HepG2 (cell line): ENCODE results near the gene CLEC16A. TPM values are rescaled to one million over a fixed set of nuclear protein-coding genes. Genes with fewer than 3 reads are reported as not detected.

Experiments
- ATAC-seq: fragments of 200-7000 bp; cut with Tn5 transposase; 3 replicates; pipeline ENCODE4 v1.9.1; 2020; ENCODE audit warnings: mild to moderate bottlenecking, moderate library complexity
- BruUV-seq: library from RNA; stranded (reverse); fragments of 400-500 nt; replicated peaks from 2 replicates; lab custom pipeline; 2021; lab: Mats Ljungman, UMichigan
- CTCF ChIA-PET: fragments of 300-600 bp; formaldehyde crosslinking; extraction: SDS; loops from one replicate; lab custom pipeline; 2021; ENCODE audit warnings: low total read pairs, inconsistent platforms, low intra/inter-chr PET ratio; lab: Yijun Ruan, JAX
- POLR2A ChIA-PET: fragments of 350-600 bp; sonication (Branson Sonifier 250); formaldehyde crosslinking; loops from one replicate; lab custom pipeline; 2020; ENCODE audit warnings: antibody characterized with exemption, inconsistent platforms; lab: Yijun Ruan, JAX
- DNase-seq: peaks from one replicate; pipeline ENCODE4 v3.0.0-alpha.2; 2015; ENCODE audit warnings: low spot score
- FAIRE-seq: peaks from 3 replicates; lab custom pipeline; 2011; peaks lifted over from hg19 to GRCh38; lab: Jason Lieb, UNC
- H2AFZ ChIP-seq: one replicate; pipeline ENCODE4 v1.6.1; 2011; ENCODE audit warnings: low read length, inconsistent platforms
- H3K27ac ChIP-seq: fragments of 300-600 bp; 3 replicates; pipeline ENCODE4 v1.8.0; 2011; ENCODE audit warnings: mixed run types, mild to moderate bottlenecking, mixed read lengths, low read length, inconsistent platforms; ENCODE audit not compliant: insufficient read depth; ENCODE audit errors: extremely low read length
- H3K27me3 ChIP-seq, 2 experiments: fragments of 200-600 bp in 1 of 2; 2 replicates in 1 of 2; 3 replicates in 1 of 2; pipeline versions ENCODE4 v1.6.0 to v1.8.0; 2011; ENCODE audit warnings: low read length in 2 of 2, mild to moderate bottlenecking in 2 of 2, moderate library complexity in 2 of 2, inconsistent platforms in 1 of 2; ENCODE audit not compliant: insufficient read depth in 2 of 2, control insufficient read depth in 1 of 2
- H3K36me3 ChIP-seq, 2 experiments: fragments of 200-600 bp in 1 of 2; replicated peaks in 1 of 2; 2 replicates in 1 of 2; 3 replicates in 1 of 2; pipeline versions ENCODE4 v1.5.1 to v1.8.0; 2011; ENCODE audit warnings: low read length in 2 of 2, inconsistent platforms in 1 of 2; ENCODE audit not compliant: insufficient read depth in 2 of 2, control insufficient read depth in 1 of 2
- H3K4me1 ChIP-seq: 2 replicates; pipeline ENCODE4 v1.5.1; 2012; ENCODE audit warnings: low read length, inconsistent platforms; ENCODE audit not compliant: insufficient read depth
- H3K4me2 ChIP-seq: 2 replicates; pipeline ENCODE4 v1.6.0; 2011; ENCODE audit warnings: low read depth, low read length, inconsistent platforms
- H3K4me3 ChIP-seq, 3 experiments: fragments of 200-600 bp in 1 of 3; sonication (generic), shearing (Covaris generic) in 1 of 3; replicated peaks in 1 of 3; 2 replicates each; pipeline ENCODE4 v1.5.1; 2011 to 2016; ENCODE audit warnings: low read length in 3 of 3, inconsistent platforms in 2 of 3, low read depth in 2 of 3, mild to moderate bottlenecking in 2 of 3, control low read depth in 1 of 3, mixed read lengths in 1 of 3; ENCODE audit not compliant: insufficient read depth in 1 of 3
- H3K79me2 ChIP-seq: one replicate; pipeline ENCODE4 v1.6.1; 2011; ENCODE audit warnings: low read length, inconsistent platforms; ENCODE audit not compliant: insufficient read depth
- H3K9ac ChIP-seq: 2 replicates; pipeline ENCODE4 v1.6.0; 2011; ENCODE audit warnings: mild to moderate bottlenecking, low read depth, low read length, inconsistent platforms; ENCODE audit not compliant: insufficient read depth
- H3K9me3 ChIP-seq: 2 replicates; pipeline ENCODE4 v1.5.1; 2012; ENCODE audit warnings: mild to moderate bottlenecking, low read length
- H4K20me1 ChIP-seq: 2 replicates; pipeline ENCODE4 v1.6.0; 2011; ENCODE audit warnings: inconsistent platforms, mild to moderate bottlenecking, low read length, moderate library complexity; ENCODE audit not compliant: insufficient read depth
- BORCS8-MEF2B ChIP-seq: sonication (generic); formaldehyde crosslinking; IDR thresholded peaks from 2 replicates; pipeline ENCODE4 v1.8.0; 2022; ENCODE audit warnings: mild to moderate bottlenecking, missing genetic modification reagents
- BRCA1 ChIP-seq: sonication (generic); formaldehyde crosslinking; IDR thresholded peaks from 2 replicates; pipeline ENCODE4 v1.4.0; 2020; ENCODE audit warnings: missing genetic modification reagents
- EP300 ChIP-seq, 3 experiments: sonication (generic) in 1 of 3; formaldehyde crosslinking in 1 of 3; IDR thresholded peaks; 2 replicates each; pipeline versions ENCODE4 v1.5.1 to v1.6.1; 2011 to 2020; ENCODE audit warnings: low read depth in 2 of 3, low read length in 2 of 3, borderline replicate concordance in 1 of 3, improper control_type of control experiment in 1 of 3, mild to moderate bottlenecking in 1 of 3, missing genetic modification reagents in 1 of 3, moderate library complexity in 1 of 3
- FOXK2 ChIP-seq: fragments of 450-650 bp; IDR thresholded peaks from 2 replicates; pipeline ENCODE4 v1.6.1; 2016
- GTF3A ChIP-seq: sonication (generic); formaldehyde crosslinking; conservative IDR thresholded peaks from 2 replicates; pipeline ENCODE4 v1.4.0; 2020; ENCODE audit warnings: mild to moderate bottlenecking, missing genetic modification reagents
- HOXA5 ChIP-seq: sonication (generic); formaldehyde crosslinking; IDR thresholded peaks from 2 replicates; pipeline ENCODE4 v1.4.0; 2020; ENCODE audit warnings: missing genetic modification reagents
- MBNL3 ChIP-seq: fragments of 250-450 bp; sonication (Bioruptor Pico); conservative IDR thresholded peaks from 2 replicates; pipeline ENCODE4 v1.8.0; 2022; ENCODE audit warnings: mild to moderate bottlenecking, inconsistent platforms
- SMAD1 ChIP-seq: sonication (generic); formaldehyde crosslinking; IDR thresholded peaks from 2 replicates; pipeline ENCODE4 v1.4.0; 2020; ENCODE audit warnings: missing genetic modification reagents, low read depth, mild to moderate bottlenecking, borderline replicate concordance
- STAG1 ChIP-seq: sonication (generic); formaldehyde crosslinking; IDR thresholded peaks from 2 replicates; pipeline ENCODE4 v1.4.0; 2020; ENCODE audit warnings: missing genetic modification reagents
- ZFP1 ChIP-seq: IDR thresholded peaks from 2 replicates; pipeline ENCODE4 v1.6.1; 2016
- ZNF136 ChIP-seq: sonication (generic); formaldehyde crosslinking; IDR thresholded peaks from 2 replicates; pipeline ENCODE4 v1.8.1; 2022; ENCODE audit warnings: low read depth, mild to moderate bottlenecking, moderate library complexity, missing genetic modification reagents
- ZNF20 ChIP-seq: sonication (generic); formaldehyde crosslinking; IDR thresholded peaks from 2 replicates; pipeline ENCODE4 v1.4.0; 2020; ENCODE audit warnings: mild to moderate bottlenecking, moderate library complexity, missing genetic modification reagents
- ZNF761 ChIP-seq: sonication (generic); formaldehyde crosslinking; conservative IDR thresholded peaks from 2 replicates; pipeline ENCODE4 v1.4.0; 2020; ENCODE audit warnings: mild to moderate bottlenecking, missing genetic modification reagents
- WGBS: methylation state at CpG from one replicate; pipeline ENCODE4 v1.1.6; 2017; ENCODE audit warnings: low lambda C conversion rate; 5-methylcytosine and 5-hydroxymethylcytosine counted together
- in situ Hi-C: cut with HindIII; loops from 2 replicates; pipeline ENCODE4 v1.10.0; 2017; ENCODE audit warnings: low pct_unique_long_range_greater_than_20kb; ENCODE audit not compliant: extremely low pct_ligation_motif_present
- intact Hi-C: fragments of 100-400 bp; cut with micrococcal nuclease; formaldehyde crosslinking; loops from one replicate; pipeline ENCODE4 v1.10.0; 2022; ENCODE audit not compliant: unreplicated experiment
- polyA plus RNA-seq, 8 experiments: library from polyadenylated mRNA; depleted of rRNA in 3 of 8; stranded (reverse) in 7 of 8; unstranded in 1 of 8; fragments of >200 nt; fragmentation: Illumina TruSeq in 4 of 8; extraction: Trizol in 4 of 8; gene quantifications; 2 replicates each; pipeline versions ENCODE4 v1.2.1 to v1.2.3, GENCODE V29; 2011 to 2016; ENCODE audit warnings: low read depth in 4 of 8, missing spikeins in 1 of 8, mixed read lengths in 1 of 8; ENCODE audit not compliant: insufficient read depth in 1 of 8
- total RNA-seq, 5 experiments: library from RNA; depleted of rRNA; stranded (reverse); fragments of >200 nt; fragmentation: Illumina TruSeq; extraction: Trizol; gene quantifications; 2 replicates each; pipeline ENCODE4 v1.2.3, GENCODE V29; 2016; ENCODE audit warnings: low read depth in 1 of 5
- TF ChIP-seq, protein P1 (sequence below): fragments of 450-650 bp; IDR thresholded peaks from 2 replicates; pipeline ENCODE4 v1.6.1; 2016
- TF ChIP-seq, protein P2 (sequence below): sonication (generic); formaldehyde crosslinking; IDR thresholded peaks from 2 replicates; pipeline ENCODE4 v1.4.0; 2020; ENCODE audit warnings: missing genetic modification reagents, borderline replicate concordance

Gene CLEC16A
- total and polyA plus RNA-seq, 2 of the 13 experiments (the other 11 are each of a cell fraction or from before 2014, with no cell fraction given) = 8.5 to 10.3 TPM

DNA sequence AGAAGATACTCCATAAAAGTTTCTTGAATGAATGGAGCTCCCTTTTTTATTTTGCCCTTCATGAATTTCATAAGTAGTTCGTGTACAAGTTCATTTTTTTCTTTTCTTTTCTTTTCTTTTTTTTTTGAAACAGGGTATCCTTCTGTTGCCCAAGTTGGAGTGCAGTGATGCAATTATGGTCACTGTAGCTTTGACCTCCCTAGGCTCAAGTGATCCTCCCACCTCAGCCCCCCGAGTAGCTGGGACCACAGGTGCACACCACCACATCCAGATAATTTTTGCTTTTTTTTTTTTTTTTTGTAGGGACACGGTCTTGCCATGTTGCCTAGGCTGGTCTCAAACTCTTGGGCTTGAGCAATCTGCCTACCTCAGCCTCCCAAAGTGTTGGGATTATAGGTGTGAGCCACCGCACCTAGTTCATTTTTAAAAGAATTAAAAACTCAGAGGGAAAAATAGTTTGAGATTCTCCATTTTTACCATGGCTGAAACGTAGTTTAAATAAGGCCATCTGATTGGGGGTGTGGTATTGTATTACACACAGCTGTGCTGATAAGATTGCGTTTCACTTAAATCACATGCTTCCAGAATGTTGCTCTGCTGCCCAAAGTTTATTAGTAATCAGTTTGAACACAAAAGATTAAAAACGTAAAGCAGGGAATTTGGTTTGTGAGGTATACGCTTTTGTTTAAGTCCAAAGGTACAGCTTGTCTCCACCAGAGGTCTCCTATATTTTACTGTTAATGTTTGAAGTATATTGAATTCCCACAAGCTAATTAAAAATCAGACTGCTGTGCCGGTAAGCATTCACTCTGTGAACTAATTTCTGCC is 157.5 kb downstream of the CLEC16A start:
- Histone ChIP-seq H3K79me2 (no peaks in the 10 kb centered on the region), H3K9ac (no peak overlapping the region), H3K9me3 (no peaks in the 10 kb centered on the region), H3K4me3 (no peak overlapping the region), H3K27ac (no peak overlapping the region), H3K36me3 (no peaks in the 10 kb centered on the region), H4K20me1 (no peaks in the 10 kb centered on the region), H3K4me1 (peaks cover 37% of the 10 kb centered on the region), H2AFZ (no peak overlapping the region), H3K4me2 (peak overlapping the region; percentile 40; the same call in 1 of the 2 replicates), H3K27me3 (no peaks in the 10 kb centered on the region)
- CTCF ChIA-PET = no interaction called here
- intact Hi-C loops (loop anchor here (2.0 kb wide), 1 partner anchor 255 kb away; no protein-coding TSS in a partner anchor), in situ Hi-C loops (no loop called here)
- POLR2A ChIA-PET = interaction anchor here (2.1 kb wide), 1 partner anchor 153 kb away, joined by 10 read pairs; the partner anchor contains the start of gene SOCS1
- peak; percentile 46 for ATAC-seq
- WGBS = 35% methylated on average over 9 of the region's 9 CpGs
- FAIRE-seq = peak; percentile 70
- no TSS peak for BruUV-seq
- DNase-seq = peak; percentile 70
- no peak for TF ChIP-seq ZNF136 (CRISPR knock-in tag)
- TF ChIP-seq ZNF761 (CRISPR knock-in tag) = no peak
- no peak for TF ChIP-seq ZFP1 (CRISPR knock-in tag)
- no peak for TF ChIP-seq FOXK2
- TF ChIP-seq BORCS8-MEF2B = no peak
- TF ChIP-seq MBNL3 (CRISPR knock-in tag) = no peak
- TF ChIP-seq GTF3A (CRISPR knock-in tag) = no peak
- TF ChIP-seq, protein P1, sequence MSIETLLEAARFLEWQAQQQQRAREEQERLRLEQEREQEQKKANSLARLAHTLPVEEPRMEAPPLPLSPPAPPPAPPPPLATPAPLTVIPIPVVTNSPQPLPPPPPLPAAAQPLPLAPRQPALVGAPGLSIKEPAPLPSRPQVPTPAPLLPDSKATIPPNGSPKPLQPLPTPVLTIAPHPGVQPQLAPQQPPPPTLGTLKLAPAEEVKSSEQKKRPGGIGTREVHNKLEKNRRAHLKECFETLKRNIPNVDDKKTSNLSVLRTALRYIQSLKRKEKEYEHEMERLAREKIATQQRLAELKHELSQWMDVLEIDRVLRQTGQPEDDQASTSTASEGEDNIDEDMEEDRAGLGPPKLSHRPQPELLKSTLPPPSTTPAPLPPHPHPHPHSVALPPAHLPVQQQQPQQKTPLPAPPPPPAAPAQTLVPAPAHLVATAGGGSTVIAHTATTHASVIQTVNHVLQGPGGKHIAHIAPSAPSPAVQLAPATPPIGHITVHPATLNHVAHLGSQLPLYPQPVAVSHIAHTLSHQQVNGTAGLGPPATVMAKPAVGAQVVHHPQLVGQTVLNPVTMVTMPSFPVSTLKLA = no peak
- TF ChIP-seq, protein P2, sequence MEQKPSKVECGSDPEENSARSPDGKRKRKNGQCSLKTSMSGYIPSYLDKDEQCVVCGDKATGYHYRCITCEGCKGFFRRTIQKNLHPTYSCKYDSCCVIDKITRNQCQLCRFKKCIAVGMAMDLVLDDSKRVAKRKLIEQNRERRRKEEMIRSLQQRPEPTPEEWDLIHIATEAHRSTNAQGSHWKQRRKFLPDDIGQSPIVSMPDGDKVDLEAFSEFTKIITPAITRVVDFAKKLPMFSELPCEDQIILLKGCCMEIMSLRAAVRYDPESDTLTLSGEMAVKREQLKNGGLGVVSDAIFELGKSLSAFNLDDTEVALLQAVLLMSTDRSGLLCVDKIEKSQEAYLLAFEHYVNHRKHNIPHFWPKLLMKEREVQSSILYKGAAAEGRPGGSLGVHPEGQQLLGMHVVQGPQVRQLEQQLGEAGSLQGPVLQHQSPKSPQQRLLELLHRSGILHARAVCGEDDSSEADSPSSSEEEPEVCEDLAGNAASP (CRISPR knock-in tag) = peak; percentile 28; the same call in 1 of the 2 replicates
- no peak for TF ChIP-seq HOXA5
- TF ChIP-seq EP300 (IDR thresholded peaks at IDR 0.05; ENCODE audit: low read depth in 2 of 2, low read length in 2 of 2) = 0 out of 4 replicates have a peak, but pooled peaks of 1 of the 2 experiments have one; percentile 6
- no peak for TF ChIP-seq EP300 (CRISPR knock-in tag; IDR thresholded peaks at IDR 0.05; ENCODE audit: borderline replicate concordance)
- TF ChIP-seq SMAD1 = no peak
- TF ChIP-seq ZNF20 (CRISPR knock-in tag) = no peak
- TF ChIP-seq STAG1 (CRISPR knock-in tag) = peak; percentile 43
- no peak for TF ChIP-seq BRCA1
